HepG2 (cell line): ENCODE results near the gene FASTKD3. TPM values are rescaled to one million over a fixed set of nuclear protein-coding genes. Genes with fewer than 3 reads are reported as not detected.

ENCODE experiments used
- ATAC-seq: fragments of 200-7000 bp; cut with Tn5 transposase; 3 replicates; pipeline ENCODE4 v1.9.1; 2020; ENCODE audit warnings: mild to moderate bottlenecking, moderate library complexity
- BruUV-seq: library from RNA; stranded (reverse); fragments of 400-500 nt; replicated peaks from 2 replicates; lab custom pipeline; 2021; lab: Mats Ljungman, UMichigan
- CTCF ChIA-PET: fragments of 300-600 bp; formaldehyde crosslinking; extraction: SDS; loops from one replicate; lab custom pipeline; 2021; ENCODE audit warnings: low total read pairs, inconsistent platforms, low intra/inter-chr PET ratio; lab: Yijun Ruan, JAX
- POLR2A ChIA-PET: fragments of 350-600 bp; sonication (Branson Sonifier 250); formaldehyde crosslinking; loops from one replicate; lab custom pipeline; 2020; ENCODE audit warnings: antibody characterized with exemption, inconsistent platforms; lab: Yijun Ruan, JAX
- DNase-seq: peaks from one replicate; pipeline ENCODE4 v3.0.0-alpha.2; 2015; ENCODE audit warnings: low spot score
- FAIRE-seq: peaks from 3 replicates; lab custom pipeline; 2011; peaks lifted over from hg19 to GRCh38; lab: Jason Lieb, UNC
- H2AFZ ChIP-seq: one replicate; pipeline ENCODE4 v1.6.1; 2011; ENCODE audit warnings: low read length, inconsistent platforms
- H3K27ac ChIP-seq: fragments of 300-600 bp; 3 replicates; pipeline ENCODE4 v1.8.0; 2011; ENCODE audit warnings: mixed run types, mild to moderate bottlenecking, mixed read lengths, low read length, inconsistent platforms; ENCODE audit not compliant: insufficient read depth; ENCODE audit errors: extremely low read length
- H3K27me3 ChIP-seq, 2 experiments: fragments of 200-600 bp in 1 of 2; 2 replicates in 1 of 2; 3 replicates in 1 of 2; pipeline versions ENCODE4 v1.6.0 to v1.8.0; 2011; ENCODE audit warnings: low read length in 2 of 2, mild to moderate bottlenecking in 2 of 2, moderate library complexity in 2 of 2, inconsistent platforms in 1 of 2; ENCODE audit not compliant: insufficient read depth in 2 of 2, control insufficient read depth in 1 of 2
- H3K36me3 ChIP-seq, 2 experiments: fragments of 200-600 bp in 1 of 2; replicated peaks in 1 of 2; 2 replicates in 1 of 2; 3 replicates in 1 of 2; pipeline versions ENCODE4 v1.5.1 to v1.8.0; 2011; ENCODE audit warnings: low read length in 2 of 2, inconsistent platforms in 1 of 2; ENCODE audit not compliant: insufficient read depth in 2 of 2, control insufficient read depth in 1 of 2
- H3K4me1 ChIP-seq: 2 replicates; pipeline ENCODE4 v1.5.1; 2012; ENCODE audit warnings: low read length, inconsistent platforms; ENCODE audit not compliant: insufficient read depth
- H3K4me2 ChIP-seq: 2 replicates; pipeline ENCODE4 v1.6.0; 2011; ENCODE audit warnings: low read depth, low read length, inconsistent platforms
- H3K4me3 ChIP-seq, 3 experiments: fragments of 200-600 bp in 1 of 3; sonication (generic), shearing (Covaris generic) in 1 of 3; replicated peaks in 1 of 3; 2 replicates each; pipeline ENCODE4 v1.5.1; 2011 to 2016; ENCODE audit warnings: low read length in 3 of 3, inconsistent platforms in 2 of 3, low read depth in 2 of 3, mild to moderate bottlenecking in 2 of 3, control low read depth in 1 of 3, mixed read lengths in 1 of 3; ENCODE audit not compliant: insufficient read depth in 1 of 3
- H3K79me2 ChIP-seq: one replicate; pipeline ENCODE4 v1.6.1; 2011; ENCODE audit warnings: low read length, inconsistent platforms; ENCODE audit not compliant: insufficient read depth
- H3K9ac ChIP-seq: 2 replicates; pipeline ENCODE4 v1.6.0; 2011; ENCODE audit warnings: mild to moderate bottlenecking, low read depth, low read length, inconsistent platforms; ENCODE audit not compliant: insufficient read depth
- H3K9me3 ChIP-seq: 2 replicates; pipeline ENCODE4 v1.5.1; 2012; ENCODE audit warnings: mild to moderate bottlenecking, low read length
- H4K20me1 ChIP-seq: 2 replicates; pipeline ENCODE4 v1.6.0; 2011; ENCODE audit warnings: inconsistent platforms, mild to moderate bottlenecking, low read length, moderate library complexity; ENCODE audit not compliant: insufficient read depth
- HES4 ChIP-seq: sonication (generic); formaldehyde crosslinking; IDR thresholded peaks from 2 replicates; pipeline ENCODE4 v1.9.0; 2021; ENCODE audit warnings: mild to moderate bottlenecking, missing genetic modification reagents, borderline replicate concordance
- HHEX ChIP-seq: IDR thresholded peaks from 2 replicates; pipeline ENCODE4 v1.6.1; 2016; ENCODE audit warnings: control low read depth
- HOXD1 ChIP-seq: sonication (generic); formaldehyde crosslinking; IDR thresholded peaks from 2 replicates; pipeline ENCODE4 v1.5.0; 2020; ENCODE audit warnings: missing genetic modification reagents
- MTF2 ChIP-seq: sonication (generic); formaldehyde crosslinking; IDR thresholded peaks from 2 replicates; pipeline ENCODE4 v1.5.0; 2020; ENCODE audit warnings: missing genetic modification reagents, borderline replicate concordance
- SAP130 ChIP-seq: IDR thresholded peaks from 2 replicates; pipeline ENCODE4 v1.6.1; 2016; ENCODE audit warnings: low read depth
- TCF7L2 ChIP-seq: IDR thresholded peaks from 2 replicates; pipeline ENCODE4 v1.6.1; 2011; ENCODE audit warnings: mild to moderate bottlenecking, low read depth, low read length, moderate library complexity
- ZNF260 ChIP-seq: sonication (generic); formaldehyde crosslinking; IDR thresholded peaks from 2 replicates; pipeline ENCODE4 v1.4.0; 2020; ENCODE audit warnings: missing genetic modification reagents, low read depth, mild to moderate bottlenecking, borderline replicate concordance
- ZNF33B ChIP-seq: sonication (generic); formaldehyde crosslinking; IDR thresholded peaks from 2 replicates; pipeline ENCODE4 v1.5.1; 2020; ENCODE audit warnings: mild to moderate bottlenecking, missing genetic modification reagents
- ZNF816 ChIP-seq: sonication (generic); formaldehyde crosslinking; IDR thresholded peaks from 2 replicates; pipeline ENCODE4 v1.8.0; 2022; ENCODE audit warnings: missing genetic modification reagents, mild to moderate bottlenecking, borderline replicate concordance
- WGBS: methylation state at CpG from one replicate; pipeline ENCODE4 v1.1.6; 2017; ENCODE audit warnings: low lambda C conversion rate; 5-methylcytosine and 5-hydroxymethylcytosine counted together
- in situ Hi-C: cut with HindIII; loops from 2 replicates; pipeline ENCODE4 v1.10.0; 2017; ENCODE audit warnings: low pct_unique_long_range_greater_than_20kb; ENCODE audit not compliant: extremely low pct_ligation_motif_present
- intact Hi-C: fragments of 100-400 bp; cut with micrococcal nuclease; formaldehyde crosslinking; loops from one replicate; pipeline ENCODE4 v1.10.0; 2022; ENCODE audit not compliant: unreplicated experiment
- polyA plus RNA-seq, 8 experiments: library from polyadenylated mRNA; depleted of rRNA in 3 of 8; stranded (reverse) in 7 of 8; unstranded in 1 of 8; fragments of >200 nt; fragmentation: Illumina TruSeq in 4 of 8; extraction: Trizol in 4 of 8; gene quantifications; 2 replicates each; pipeline versions ENCODE4 v1.2.1 to v1.2.3, GENCODE V29; 2011 to 2016; ENCODE audit warnings: low read depth in 4 of 8, missing spikeins in 1 of 8, mixed read lengths in 1 of 8; ENCODE audit not compliant: insufficient read depth in 1 of 8
- total RNA-seq, 5 experiments: library from RNA; depleted of rRNA; stranded (reverse); fragments of >200 nt; fragmentation: Illumina TruSeq; extraction: Trizol; gene quantifications; 2 replicates each; pipeline ENCODE4 v1.2.3, GENCODE V29; 2016; ENCODE audit warnings: low read depth in 1 of 5
- TF ChIP-seq, protein P1 (sequence below): sonication (generic); formaldehyde crosslinking; conservative IDR thresholded peaks from 2 replicates; pipeline ENCODE4 v1.4.0; 2020; ENCODE audit warnings: mild to moderate bottlenecking, missing genetic modification reagents, moderate library complexity
- TF ChIP-seq, protein P2 (sequence below): sonication (generic); formaldehyde crosslinking; IDR thresholded peaks from 2 replicates; pipeline ENCODE4 v1.5.0; 2020; ENCODE audit warnings: mild to moderate bottlenecking, missing genetic modification reagents

Gene FASTKD3
- total and polyA plus RNA-seq, 2 of the 13 experiments (the other 11 are each of a cell fraction or from before 2014, with no cell fraction given) = 6.9 to 17.8 TPM

DNA sequence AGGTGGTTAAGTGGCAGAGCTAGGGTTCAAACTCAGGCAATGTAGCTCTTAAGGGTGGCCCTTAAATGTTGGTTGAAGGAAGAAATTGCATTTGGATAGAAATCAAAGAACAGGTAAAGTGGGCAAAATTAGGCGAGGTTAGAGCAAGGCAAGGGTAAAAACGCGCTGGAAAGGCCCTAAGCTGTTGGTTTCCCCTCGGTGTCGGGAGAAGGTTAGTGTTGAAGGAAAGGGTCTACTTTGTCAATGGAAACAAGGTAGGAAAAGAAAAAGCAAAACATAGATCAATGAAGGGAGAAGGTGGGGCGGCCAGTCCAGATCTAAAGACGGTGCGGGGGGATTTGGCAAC is 431 bp downstream of the FASTKD3 start:
- intact Hi-C loops = no loop called here

DNA sequence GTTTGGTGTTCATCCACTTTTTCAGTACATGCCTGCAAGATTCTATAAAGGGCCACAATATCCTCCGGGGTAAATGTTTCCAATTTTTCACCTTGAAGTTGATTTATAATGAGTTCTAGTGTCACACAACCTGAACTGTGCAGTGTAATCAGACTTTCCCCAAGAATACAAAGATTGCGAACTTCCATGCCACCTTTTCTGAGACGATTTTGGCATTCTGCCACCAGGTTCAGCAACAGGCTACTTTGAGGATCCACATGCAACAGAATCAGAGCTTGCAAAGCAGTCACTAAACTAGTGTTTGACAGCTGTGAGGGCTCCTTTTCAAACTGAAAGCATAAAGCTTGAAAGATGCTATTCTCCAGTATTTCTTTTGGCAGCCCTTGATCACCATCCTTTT is 1.6 kb downstream of the FASTKD3 start:
- CTCF ChIA-PET = no interaction called here
- H4K20me1 ChIP-seq = peaks cover 15% of the 10 kb centered on the region; the same call in 1 of the 2 replicates
- peak overlapping the region in 1 of 3 experiments; percentile 89; a peak in 1 of 6 replicates for H3K4me3 ChIP-seq
- H3K9me3 ChIP-seq = no peaks in the 10 kb centered on the region
- H3K9ac ChIP-seq = no peak overlapping the region
- H3K4me2 ChIP-seq = peak overlapping the region; percentile 82
- H3K4me1 ChIP-seq = peaks cover 50% of the 10 kb centered on the region
- TF ChIP-seq HOXD1 (CRISPR knock-in tag) = no peak
- TF ChIP-seq ZNF260 (CRISPR knock-in tag) = no peak
- no peak for TF ChIP-seq ZNF816 (CRISPR knock-in tag)
- TF ChIP-seq TCF7L2 = no peak
- no peak for TF ChIP-seq HES4 (CRISPR knock-in tag)
- TF ChIP-seq HHEX (CRISPR knock-in tag) = no peak
- no peak for TF ChIP-seq MTF2 (CRISPR knock-in tag)
- TF ChIP-seq, protein P1, sequence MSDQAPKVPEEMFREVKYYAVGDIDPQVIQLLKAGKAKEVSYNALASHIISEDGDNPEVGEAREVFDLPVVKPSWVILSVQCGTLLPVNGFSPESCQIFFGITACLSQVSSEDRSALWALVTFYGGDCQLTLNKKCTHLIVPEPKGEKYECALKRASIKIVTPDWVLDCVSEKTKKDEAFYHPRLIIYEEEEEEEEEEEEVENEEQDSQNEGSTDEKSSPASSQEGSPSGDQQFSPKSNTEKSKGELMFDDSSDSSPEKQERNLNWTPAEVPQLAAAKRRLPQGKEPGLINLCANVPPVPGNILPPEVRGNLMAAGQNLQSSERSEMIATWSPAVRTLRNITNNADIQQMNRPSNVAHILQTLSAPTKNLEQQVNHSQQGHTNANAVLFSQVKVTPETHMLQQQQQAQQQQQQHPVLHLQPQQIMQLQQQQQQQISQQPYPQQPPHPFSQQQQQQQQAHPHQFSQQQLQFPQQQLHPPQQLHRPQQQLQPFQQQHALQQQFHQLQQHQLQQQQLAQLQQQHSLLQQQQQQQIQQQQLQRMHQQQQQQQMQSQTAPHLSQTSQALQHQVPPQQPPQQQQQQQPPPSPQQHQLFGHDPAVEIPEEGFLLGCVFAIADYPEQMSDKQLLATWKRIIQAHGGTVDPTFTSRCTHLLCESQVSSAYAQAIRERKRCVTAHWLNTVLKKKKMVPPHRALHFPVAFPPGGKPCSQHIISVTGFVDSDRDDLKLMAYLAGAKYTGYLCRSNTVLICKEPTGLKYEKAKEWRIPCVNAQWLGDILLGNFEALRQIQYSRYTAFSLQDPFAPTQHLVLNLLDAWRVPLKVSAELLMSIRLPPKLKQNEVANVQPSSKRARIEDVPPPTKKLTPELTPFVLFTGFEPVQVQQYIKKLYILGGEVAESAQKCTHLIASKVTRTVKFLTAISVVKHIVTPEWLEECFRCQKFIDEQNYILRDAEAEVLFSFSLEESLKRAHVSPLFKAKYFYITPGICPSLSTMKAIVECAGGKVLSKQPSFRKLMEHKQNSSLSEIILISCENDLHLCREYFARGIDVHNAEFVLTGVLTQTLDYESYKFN (CRISPR knock-in tag) = no peak
- TF ChIP-seq, all 625 proteins: peak for 0
- no peak overlapping the region for H2AFZ ChIP-seq
- H3K27me3 ChIP-seq = no peaks in the 10 kb centered on the region; a peak in 1 of 5 replicates
- peaks cover 1 to 32% of the 10 kb centered on the region in 2 experiments; a peak in 4 of 5 replicates for H3K36me3 ChIP-seq
- POLR2A ChIA-PET = no interaction called here
- ATAC-seq (no peak), DNase-seq (no peak), FAIRE-seq (no peak)
- intact Hi-C loops = no loop called here
- H3K79me2 ChIP-seq = peaks cover 46% of the 10 kb centered on the region
- BruUV-seq = no TSS peak
- in situ Hi-C loops = no loop called here
- no peak overlapping the region for H3K27ac ChIP-seq
- WGBS = 72% methylated on average over 3 of the region's 3 CpGs

More for the DNA sequence above, 431 bp downstream of the FASTKD3 start:
- Histone ChIP-seq H3K79me2 (peaks cover 57% of the 10 kb centered on the region), H3K27me3 (no peaks in the 10 kb centered on the region; a peak in 1 of 5 replicates), H3K36me3 (peaks cover 0 to 37% of the 10 kb centered on the region in 2 experiments; a peak in 2 of 5 replicates), H3K4me3 (peak overlapping the region; percentile 84 to 89 (median 87)), H3K27ac (peak overlapping the region; percentile 74), H3K9me3 (no peaks in the 10 kb centered on the region), H2AFZ (no peak overlapping the region), H4K20me1 (peaks cover 15% of the 10 kb centered on the region; the same call in 1 of the 2 replicates), H3K4me2 (peak overlapping the region; percentile 82), H3K9ac (peak overlapping the region; percentile 92), H3K4me1 (peaks cover 59% of the 10 kb centered on the region)
- ChIA-PET POLR2A (interaction anchor here (0.9 to 2.1 kb wide), 5 partner anchors 8 to 589 kb away, joined by 3 to 18 read pairs (median 4); partner anchors contain the start of gene CFAP90), CTCF (no interaction called here)
- no peak for DNase-seq
- WGBS = 2% methylated on average over 8 of the region's 8 CpGs
- TF ChIP-seq ZNF33B (0 out of 2 replicates have a peak, but pooled peaks have one; percentile 1), SAP130 (CRISPR knock-in tag) (no peak)
- TF ChIP-seq, protein P2, sequence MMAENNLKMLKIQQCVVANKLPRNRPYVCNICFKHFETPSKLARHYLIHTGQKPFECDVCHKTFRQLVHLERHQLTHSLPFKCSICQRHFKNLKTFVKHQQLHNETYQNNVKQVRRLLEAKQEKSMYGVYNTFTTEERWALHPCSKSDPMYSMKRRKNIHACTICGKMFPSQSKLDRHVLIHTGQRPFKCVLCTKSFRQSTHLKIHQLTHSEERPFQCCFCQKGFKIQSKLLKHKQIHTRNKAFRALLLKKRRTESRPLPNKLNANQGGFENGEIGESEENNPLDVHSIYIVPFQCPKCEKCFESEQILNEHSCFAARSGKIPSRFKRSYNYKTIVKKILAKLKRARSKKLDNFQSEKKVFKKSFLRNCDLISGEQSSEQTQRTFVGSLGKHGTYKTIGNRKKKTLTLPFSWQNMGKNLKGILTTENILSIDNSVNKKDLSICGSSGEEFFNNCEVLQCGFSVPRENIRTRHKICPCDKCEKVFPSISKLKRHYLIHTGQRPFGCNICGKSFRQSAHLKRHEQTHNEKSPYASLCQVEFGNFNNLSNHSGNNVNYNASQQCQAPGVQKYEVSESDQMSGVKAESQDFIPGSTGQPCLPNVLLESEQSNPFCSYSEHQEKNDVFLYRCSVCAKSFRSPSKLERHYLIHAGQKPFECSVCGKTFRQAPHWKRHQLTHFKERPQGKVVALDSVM (CRISPR knock-in tag) = no peak
- in situ Hi-C loops = no loop called here
- no TSS peak for BruUV-seq
- FAIRE-seq = no peak
- ATAC-seq = peak; percentile 25
